Measurements from ENCODE around the gene CCDC80.

DNA sequence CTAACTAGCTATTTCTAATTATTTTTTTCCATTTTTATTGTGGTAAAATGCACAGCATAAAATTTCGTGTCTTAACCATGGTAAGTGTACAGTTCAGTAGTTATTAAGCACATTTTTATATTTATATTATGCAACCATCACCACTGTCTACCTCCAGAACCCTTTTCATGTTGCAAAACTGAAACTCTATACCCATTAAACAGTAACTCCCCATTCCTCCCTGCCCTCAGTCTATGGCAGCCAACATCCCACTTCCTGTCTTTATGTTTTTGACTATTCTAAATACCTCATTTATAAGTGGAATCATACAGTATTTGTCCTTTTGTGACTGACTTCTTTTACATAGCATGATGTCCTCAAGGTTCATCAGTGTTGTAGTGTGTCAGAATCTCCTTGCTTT lies 53.6 kb downstream of the CCDC80 start:
- TF ChIP-seq, protein P1, sequence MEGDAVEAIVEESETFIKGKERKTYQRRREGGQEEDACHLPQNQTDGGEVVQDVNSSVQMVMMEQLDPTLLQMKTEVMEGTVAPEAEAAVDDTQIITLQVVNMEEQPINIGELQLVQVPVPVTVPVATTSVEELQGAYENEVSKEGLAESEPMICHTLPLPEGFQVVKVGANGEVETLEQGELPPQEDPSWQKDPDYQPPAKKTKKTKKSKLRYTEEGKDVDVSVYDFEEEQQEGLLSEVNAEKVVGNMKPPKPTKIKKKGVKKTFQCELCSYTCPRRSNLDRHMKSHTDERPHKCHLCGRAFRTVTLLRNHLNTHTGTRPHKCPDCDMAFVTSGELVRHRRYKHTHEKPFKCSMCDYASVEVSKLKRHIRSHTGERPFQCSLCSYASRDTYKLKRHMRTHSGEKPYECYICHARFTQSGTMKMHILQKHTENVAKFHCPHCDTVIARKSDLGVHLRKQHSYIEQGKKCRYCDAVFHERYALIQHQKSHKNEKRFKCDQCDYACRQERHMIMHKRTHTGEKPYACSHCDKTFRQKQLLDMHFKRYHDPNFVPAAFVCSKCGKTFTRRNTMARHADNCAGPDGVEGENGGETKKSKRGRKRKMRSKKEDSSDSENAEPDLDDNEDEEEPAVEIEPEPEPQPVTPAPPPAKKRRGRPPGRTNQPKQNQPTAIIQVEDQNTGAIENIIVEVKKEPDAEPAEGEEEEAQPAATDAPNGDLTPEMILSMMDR (conservative IDR thresholded peaks at IDR 0.05), result no peak
- no peak for TF ChIP-seq ZFX (IDR thresholded peaks at IDR 0.05)

All from C4-2B (cell line).